K562 (cell line): ENCODE results near the gene CCDC171.

Source experiments
- BRCA1 ChIP-seq, 2 experiments: fragments of 450-650 bp in 1 of 2; sonication (generic) in 1 of 2; formaldehyde crosslinking in 1 of 2; IDR thresholded peaks; 2 replicates each; pipeline versions ENCODE4 v1.5.0 to v1.6.1; 2017 to 2020; ENCODE audit warnings: mild to moderate bottlenecking in 1 of 2, missing genetic modification reagents in 1 of 2
- ETV6 ChIP-seq, 3 experiments: fragments of 150-350 bp in 1 of 3; sonication (generic) in 1 of 3; formaldehyde crosslinking in 1 of 3; IDR thresholded peaks; 2 replicates each; pipeline versions ENCODE4 v1.6.1 to v1.8.0; 2014 to 2022; ENCODE audit warnings: borderline replicate concordance in 2 of 3, low read depth in 2 of 3, antibody characterized with exemption in 1 of 3, low read length in 1 of 3, mild to moderate bottlenecking in 1 of 3, missing genetic modification reagents in 1 of 3
- JUN ChIP-seq, 2 experiments: sonication (generic) in 1 of 2; formaldehyde crosslinking in 1 of 2; IDR thresholded peaks; 2 replicates each; pipeline versions ENCODE4 v1.6.1 to v1.8.0; 2012 to 2022; ENCODE audit warnings: borderline replicate concordance in 2 of 2, mild to moderate bottlenecking in 2 of 2, improper control_type of control experiment in 1 of 2, low read depth in 1 of 2, low read length in 1 of 2, missing genetic modification reagents in 1 of 2
- MAFK ChIP-seq: IDR thresholded peaks from 2 replicates; pipeline ENCODE4 v1.6.1; 2011; ENCODE audit warnings: low read length, improper control_type of control experiment
- MED1 ChIP-seq: sonication (generic); formaldehyde crosslinking; IDR thresholded peaks from 2 replicates; pipeline ENCODE4 v1.8.1; 2023; ENCODE audit warnings: missing genetic modification reagents, borderline replicate concordance
- NFXL1 ChIP-seq: fragments of 450-650 bp; formaldehyde crosslinking; IDR thresholded peaks from 2 replicates; pipeline ENCODE4 v1.4.0; 2021; ENCODE audit warnings: mild to moderate bottlenecking
- NR3C1 ChIP-seq: sonication (generic); formaldehyde crosslinking; IDR thresholded peaks from 2 replicates; pipeline ENCODE4 v1.8.1; 2022; ENCODE audit warnings: missing genetic modification reagents
- POLR2A ChIP-seq: fragments of 450-650 bp; conservative IDR thresholded peaks from 2 replicates; pipeline ENCODE4 v1.6.1; 2016
- TCF7L2 ChIP-seq: fragments of 150-350 bp; IDR thresholded peaks from 2 replicates; pipeline ENCODE4 v1.6.1; 2016; ENCODE audit warnings: low read depth, mild to moderate bottlenecking, low read length, moderate library complexity
- ZNF263 ChIP-seq: sonication (generic); formaldehyde crosslinking; IDR thresholded peaks from 2 replicates; pipeline ENCODE4 v1.8.0; 2022; ENCODE audit warnings: mild to moderate bottlenecking, missing genetic modification reagents, borderline replicate concordance
- ZNF668 ChIP-seq: fragments of 250-450 bp; sonication (Bioruptor Pico); IDR thresholded peaks from 2 replicates; pipeline ENCODE4 v1.8.0; 2022; ENCODE audit warnings: mild to moderate bottlenecking, inconsistent platforms
- ZSCAN29 ChIP-seq: fragments of 450-650 bp; IDR thresholded peaks from 2 replicates; pipeline ENCODE4 v1.6.1; 2017
- TF ChIP-seq, protein P1 (sequence below), 3 experiments: IDR thresholded peaks in 2 of 3; conservative IDR thresholded peaks in 1 of 3; 2 replicates each; pipeline ENCODE4 v1.5.1; 2011 to 2012; ENCODE audit warnings: low read length in 3 of 3, mild to moderate bottlenecking in 3 of 3, control low read depth in 2 of 3, improper control_type of control experiment in 1 of 3, inconsistent platforms in 1 of 3, low read depth in 1 of 3, mixed read lengths in 1 of 3, moderate library complexity in 1 of 3; ENCODE audit not compliant: insufficient read depth in 2 of 3
- TF ChIP-seq, protein P2 (sequence below), 2 experiments: fragments of 450-650 bp; formaldehyde crosslinking in 1 of 2; IDR thresholded peaks; 2 replicates each; pipeline versions ENCODE4 v1.4.0 to v1.6.1; 2014 to 2020; ENCODE audit warnings: mild to moderate bottlenecking in 2 of 2, borderline replicate concordance in 1 of 2, low read depth in 1 of 2

- no peak for TF ChIP-seq ZNF263
- TF ChIP-seq NFXL1 (CRISPR knock-in tag) = no peak
- TF ChIP-seq, protein P1, sequence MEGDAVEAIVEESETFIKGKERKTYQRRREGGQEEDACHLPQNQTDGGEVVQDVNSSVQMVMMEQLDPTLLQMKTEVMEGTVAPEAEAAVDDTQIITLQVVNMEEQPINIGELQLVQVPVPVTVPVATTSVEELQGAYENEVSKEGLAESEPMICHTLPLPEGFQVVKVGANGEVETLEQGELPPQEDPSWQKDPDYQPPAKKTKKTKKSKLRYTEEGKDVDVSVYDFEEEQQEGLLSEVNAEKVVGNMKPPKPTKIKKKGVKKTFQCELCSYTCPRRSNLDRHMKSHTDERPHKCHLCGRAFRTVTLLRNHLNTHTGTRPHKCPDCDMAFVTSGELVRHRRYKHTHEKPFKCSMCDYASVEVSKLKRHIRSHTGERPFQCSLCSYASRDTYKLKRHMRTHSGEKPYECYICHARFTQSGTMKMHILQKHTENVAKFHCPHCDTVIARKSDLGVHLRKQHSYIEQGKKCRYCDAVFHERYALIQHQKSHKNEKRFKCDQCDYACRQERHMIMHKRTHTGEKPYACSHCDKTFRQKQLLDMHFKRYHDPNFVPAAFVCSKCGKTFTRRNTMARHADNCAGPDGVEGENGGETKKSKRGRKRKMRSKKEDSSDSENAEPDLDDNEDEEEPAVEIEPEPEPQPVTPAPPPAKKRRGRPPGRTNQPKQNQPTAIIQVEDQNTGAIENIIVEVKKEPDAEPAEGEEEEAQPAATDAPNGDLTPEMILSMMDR (IDR thresholded peaks at IDR 0.05 in 2 of 3, conservative IDR thresholded peaks at IDR 0.05 in 1 of 3; ENCODE audit: insufficient read depth in 2 of 3, low read depth in 1 of 3, low read length in 3 of 3) = no peak
- no peak for TF ChIP-seq ZSCAN29
- no peak for TF ChIP-seq MAFK
- TF ChIP-seq TCF7L2 = no peak
- TF ChIP-seq, protein P2, sequence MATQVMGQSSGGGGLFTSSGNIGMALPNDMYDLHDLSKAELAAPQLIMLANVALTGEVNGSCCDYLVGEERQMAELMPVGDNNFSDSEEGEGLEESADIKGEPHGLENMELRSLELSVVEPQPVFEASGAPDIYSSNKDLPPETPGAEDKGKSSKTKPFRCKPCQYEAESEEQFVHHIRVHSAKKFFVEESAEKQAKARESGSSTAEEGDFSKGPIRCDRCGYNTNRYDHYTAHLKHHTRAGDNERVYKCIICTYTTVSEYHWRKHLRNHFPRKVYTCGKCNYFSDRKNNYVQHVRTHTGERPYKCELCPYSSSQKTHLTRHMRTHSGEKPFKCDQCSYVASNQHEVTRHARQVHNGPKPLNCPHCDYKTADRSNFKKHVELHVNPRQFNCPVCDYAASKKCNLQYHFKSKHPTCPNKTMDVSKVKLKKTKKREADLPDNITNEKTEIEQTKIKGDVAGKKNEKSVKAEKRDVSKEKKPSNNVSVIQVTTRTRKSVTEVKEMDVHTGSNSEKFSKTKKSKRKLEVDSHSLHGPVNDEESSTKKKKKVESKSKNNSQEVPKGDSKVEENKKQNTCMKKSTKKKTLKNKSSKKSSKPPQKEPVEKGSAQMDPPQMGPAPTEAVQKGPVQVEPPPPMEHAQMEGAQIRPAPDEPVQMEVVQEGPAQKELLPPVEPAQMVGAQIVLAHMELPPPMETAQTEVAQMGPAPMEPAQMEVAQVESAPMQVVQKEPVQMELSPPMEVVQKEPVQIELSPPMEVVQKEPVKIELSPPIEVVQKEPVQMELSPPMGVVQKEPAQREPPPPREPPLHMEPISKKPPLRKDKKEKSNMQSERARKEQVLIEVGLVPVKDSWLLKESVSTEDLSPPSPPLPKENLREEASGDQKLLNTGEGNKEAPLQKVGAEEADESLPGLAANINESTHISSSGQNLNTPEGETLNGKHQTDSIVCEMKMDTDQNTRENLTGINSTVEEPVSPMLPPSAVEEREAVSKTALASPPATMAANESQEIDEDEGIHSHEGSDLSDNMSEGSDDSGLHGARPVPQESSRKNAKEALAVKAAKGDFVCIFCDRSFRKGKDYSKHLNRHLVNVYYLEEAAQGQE (IDR thresholded peaks at IDR 0.05; ENCODE audit: borderline replicate concordance) = no peak
- TF ChIP-seq, protein P2 (CRISPR knock-in tag; IDR thresholded peaks at IDR 0.05; ENCODE audit: low read depth) = no peak
- TF ChIP-seq ZNF668 (CRISPR knock-in tag) = no peak
- TF ChIP-seq POLR2A = no peak
- no peak for TF ChIP-seq MED1 (CRISPR knock-in tag)
- TF ChIP-seq ETV6 (IDR thresholded peaks at IDR 0.05; ENCODE audit: borderline replicate concordance in 1 of 2, low read depth in 2 of 2, low read length in 1 of 2) = no peak
- TF ChIP-seq ETV6 (CRISPR knock-in tag; IDR thresholded peaks at IDR 0.05; ENCODE audit: borderline replicate concordance) = no peak
- TF ChIP-seq JUN (IDR thresholded peaks at IDR 0.05; ENCODE audit: borderline replicate concordance, low read depth, low read length) = no peak
- no peak for TF ChIP-seq JUN (CRISPR knock-in tag; IDR thresholded peaks at IDR 0.05; ENCODE audit: borderline replicate concordance)
- no peak for TF ChIP-seq NR3C1 (CRISPR knock-in tag)
- TF ChIP-seq BRCA1 (IDR thresholded peaks at IDR 0.05) = no peak
- no peak for TF ChIP-seq BRCA1 (CRISPR knock-in tag; IDR thresholded peaks at IDR 0.05)
These were observed 408.4 kb downstream of the CCDC171 start for GRCh38 chr9:15961217-15961616.
